HepG2 (cell line): ENCODE results near the gene WASF1. TPM values are rescaled to one million over a fixed set of nuclear protein-coding genes. Genes with fewer than 3 reads are reported as not detected.
A peak's percentile ranks its signal among the peaks of the same experiment; 100 is the strongest.

ENCODE experiments used
- ATAC-seq: fragments of 200-7000 bp; cut with Tn5 transposase; 3 replicates; pipeline ENCODE4 v1.9.1; 2020; ENCODE audit warnings: mild to moderate bottlenecking, moderate library complexity
- BruUV-seq: library from RNA; stranded (reverse); fragments of 400-500 nt; replicated peaks from 2 replicates; lab custom pipeline; 2021; lab: Mats Ljungman, UMichigan
- CTCF ChIA-PET: fragments of 300-600 bp; formaldehyde crosslinking; extraction: SDS; loops from one replicate; lab custom pipeline; 2021; ENCODE audit warnings: low total read pairs, inconsistent platforms, low intra/inter-chr PET ratio; lab: Yijun Ruan, JAX
- POLR2A ChIA-PET: fragments of 350-600 bp; sonication (Branson Sonifier 250); formaldehyde crosslinking; loops from one replicate; lab custom pipeline; 2020; ENCODE audit warnings: antibody characterized with exemption, inconsistent platforms; lab: Yijun Ruan, JAX
- DNase-seq: peaks from one replicate; pipeline ENCODE4 v3.0.0-alpha.2; 2015; ENCODE audit warnings: low spot score
- FAIRE-seq: peaks from 3 replicates; lab custom pipeline; 2011; peaks lifted over from hg19 to GRCh38; lab: Jason Lieb, UNC
- H2AFZ ChIP-seq: one replicate; pipeline ENCODE4 v1.6.1; 2011; ENCODE audit warnings: low read length, inconsistent platforms
- H3K27ac ChIP-seq: fragments of 300-600 bp; 3 replicates; pipeline ENCODE4 v1.8.0; 2011; ENCODE audit warnings: mixed run types, mild to moderate bottlenecking, mixed read lengths, low read length, inconsistent platforms; ENCODE audit not compliant: insufficient read depth; ENCODE audit errors: extremely low read length
- H3K27me3 ChIP-seq, 2 experiments: fragments of 200-600 bp in 1 of 2; 2 replicates in 1 of 2; 3 replicates in 1 of 2; pipeline versions ENCODE4 v1.6.0 to v1.8.0; 2011; ENCODE audit warnings: low read length in 2 of 2, mild to moderate bottlenecking in 2 of 2, moderate library complexity in 2 of 2, inconsistent platforms in 1 of 2; ENCODE audit not compliant: insufficient read depth in 2 of 2, control insufficient read depth in 1 of 2
- H3K36me3 ChIP-seq, 2 experiments: fragments of 200-600 bp in 1 of 2; replicated peaks in 1 of 2; 2 replicates in 1 of 2; 3 replicates in 1 of 2; pipeline versions ENCODE4 v1.5.1 to v1.8.0; 2011; ENCODE audit warnings: low read length in 2 of 2, inconsistent platforms in 1 of 2; ENCODE audit not compliant: insufficient read depth in 2 of 2, control insufficient read depth in 1 of 2
- H3K4me1 ChIP-seq: 2 replicates; pipeline ENCODE4 v1.5.1; 2012; ENCODE audit warnings: low read length, inconsistent platforms; ENCODE audit not compliant: insufficient read depth
- H3K4me2 ChIP-seq: 2 replicates; pipeline ENCODE4 v1.6.0; 2011; ENCODE audit warnings: low read depth, low read length, inconsistent platforms
- H3K4me3 ChIP-seq, 3 experiments: fragments of 200-600 bp in 1 of 3; sonication (generic), shearing (Covaris generic) in 1 of 3; replicated peaks in 1 of 3; 2 replicates each; pipeline ENCODE4 v1.5.1; 2011 to 2016; ENCODE audit warnings: low read length in 3 of 3, inconsistent platforms in 2 of 3, low read depth in 2 of 3, mild to moderate bottlenecking in 2 of 3, control low read depth in 1 of 3, mixed read lengths in 1 of 3; ENCODE audit not compliant: insufficient read depth in 1 of 3
- H3K79me2 ChIP-seq: one replicate; pipeline ENCODE4 v1.6.1; 2011; ENCODE audit warnings: low read length, inconsistent platforms; ENCODE audit not compliant: insufficient read depth
- H3K9ac ChIP-seq: 2 replicates; pipeline ENCODE4 v1.6.0; 2011; ENCODE audit warnings: mild to moderate bottlenecking, low read depth, low read length, inconsistent platforms; ENCODE audit not compliant: insufficient read depth
- H3K9me3 ChIP-seq: 2 replicates; pipeline ENCODE4 v1.5.1; 2012; ENCODE audit warnings: mild to moderate bottlenecking, low read length
- H4K20me1 ChIP-seq: 2 replicates; pipeline ENCODE4 v1.6.0; 2011; ENCODE audit warnings: inconsistent platforms, mild to moderate bottlenecking, low read length, moderate library complexity; ENCODE audit not compliant: insufficient read depth
- JUND ChIP-seq: sonication (generic); formaldehyde crosslinking; IDR thresholded peaks from 2 replicates; pipeline ENCODE4 v1.8.0; 2022; ENCODE audit warnings: mild to moderate bottlenecking, missing genetic modification reagents
- KAT2B ChIP-seq: fragments of 150-350 bp; IDR thresholded peaks from 2 replicates; pipeline ENCODE4 v1.6.1; 2014; ENCODE audit warnings: low read depth, low read length, borderline replicate concordance
- MEIS1 ChIP-seq: sonication (generic); formaldehyde crosslinking; IDR thresholded peaks from 2 replicates; pipeline ENCODE4 v1.9.0; 2021; ENCODE audit warnings: mild to moderate bottlenecking, missing genetic modification reagents, moderate library complexity, borderline replicate concordance
- ZFP36L1 ChIP-seq: sonication (generic); formaldehyde crosslinking; IDR thresholded peaks from 2 replicates; pipeline ENCODE4 v1.8.0; 2022; ENCODE audit warnings: mild to moderate bottlenecking, missing genetic modification reagents, moderate library complexity
- ZNF431 ChIP-seq: sonication (generic); formaldehyde crosslinking; IDR thresholded peaks from 2 replicates; pipeline ENCODE4 v1.9.0; 2022; ENCODE audit warnings: missing genetic modification reagents, low read depth, mild to moderate bottlenecking, borderline replicate concordance
- WGBS: methylation state at CpG from one replicate; pipeline ENCODE4 v1.1.6; 2017; ENCODE audit warnings: low lambda C conversion rate; 5-methylcytosine and 5-hydroxymethylcytosine counted together
- in situ Hi-C: cut with HindIII; loops from 2 replicates; pipeline ENCODE4 v1.10.0; 2017; ENCODE audit warnings: low pct_unique_long_range_greater_than_20kb; ENCODE audit not compliant: extremely low pct_ligation_motif_present
- intact Hi-C: fragments of 100-400 bp; cut with micrococcal nuclease; formaldehyde crosslinking; loops from one replicate; pipeline ENCODE4 v1.10.0; 2022; ENCODE audit not compliant: unreplicated experiment
- polyA plus RNA-seq, 8 experiments: library from polyadenylated mRNA; depleted of rRNA in 3 of 8; stranded (reverse) in 7 of 8; unstranded in 1 of 8; fragments of >200 nt; fragmentation: Illumina TruSeq in 4 of 8; extraction: Trizol in 4 of 8; gene quantifications; 2 replicates each; pipeline versions ENCODE4 v1.2.1 to v1.2.3, GENCODE V29; 2011 to 2016; ENCODE audit warnings: low read depth in 4 of 8, missing spikeins in 1 of 8, mixed read lengths in 1 of 8; ENCODE audit not compliant: insufficient read depth in 1 of 8
- total RNA-seq, 5 experiments: library from RNA; depleted of rRNA; stranded (reverse); fragments of >200 nt; fragmentation: Illumina TruSeq; extraction: Trizol; gene quantifications; 2 replicates each; pipeline ENCODE4 v1.2.3, GENCODE V29; 2016; ENCODE audit warnings: low read depth in 1 of 5
- TF ChIP-seq, protein P1 (sequence below): sonication (generic); formaldehyde crosslinking; IDR thresholded peaks from 2 replicates; pipeline ENCODE4 v1.4.0; 2020; ENCODE audit warnings: missing genetic modification reagents, borderline replicate concordance

WASF1 gene
- total and polyA plus RNA-seq, 2 of the 13 experiments (the other 11 are each of a cell fraction or from before 2014, with no cell fraction given) = 8.5 to 17.3 TPM

DNA sequence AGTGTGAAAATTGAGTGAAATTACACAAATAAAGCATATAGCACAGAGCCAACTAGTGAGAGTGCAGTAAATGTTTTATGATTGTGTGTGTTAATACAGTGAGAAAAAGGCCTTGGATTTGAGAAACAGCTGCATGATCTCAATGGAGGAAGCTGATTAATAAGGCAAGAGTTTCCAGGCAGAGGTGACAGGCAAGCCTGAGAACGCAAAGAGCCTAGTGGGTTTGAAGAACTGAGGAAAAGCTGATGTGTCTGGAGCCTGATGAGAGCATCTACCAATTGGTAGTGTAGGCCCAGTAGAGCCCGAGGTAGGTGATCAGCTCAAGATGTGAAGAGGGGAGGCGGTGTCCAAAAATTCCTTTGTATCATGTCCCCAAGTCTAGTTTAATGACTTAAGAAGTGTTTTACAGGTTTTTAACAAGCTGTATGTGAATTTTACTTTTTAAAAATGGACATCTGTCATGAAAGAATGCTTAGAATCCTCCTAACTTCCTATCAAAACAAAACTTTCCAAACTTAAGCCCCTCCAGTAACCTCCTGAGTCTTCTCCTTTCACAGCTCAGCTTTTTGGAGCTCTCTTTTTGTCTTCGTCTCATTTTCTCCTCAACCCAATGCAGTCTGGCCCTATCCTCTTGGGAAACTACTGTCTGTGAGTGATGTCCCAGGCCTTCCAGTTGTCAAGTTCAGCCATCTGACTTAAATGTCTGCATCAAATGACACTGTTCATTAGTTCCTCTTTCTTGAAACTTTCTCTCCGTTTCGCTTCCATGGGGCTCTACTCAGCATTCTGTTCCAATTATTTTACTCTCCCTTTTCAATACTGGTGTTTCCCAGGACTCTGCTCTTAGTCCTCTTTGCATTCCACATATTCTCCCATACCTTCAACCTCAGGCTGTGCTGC is 1.9 kb upstream of the WASF1 start:
- WGBS = 47% methylated on average over 6 of the region's 6 CpGs
- no peak overlapping the region for H2AFZ ChIP-seq
- TF ChIP-seq KAT2B = no peak
- TF ChIP-seq, protein P1, sequence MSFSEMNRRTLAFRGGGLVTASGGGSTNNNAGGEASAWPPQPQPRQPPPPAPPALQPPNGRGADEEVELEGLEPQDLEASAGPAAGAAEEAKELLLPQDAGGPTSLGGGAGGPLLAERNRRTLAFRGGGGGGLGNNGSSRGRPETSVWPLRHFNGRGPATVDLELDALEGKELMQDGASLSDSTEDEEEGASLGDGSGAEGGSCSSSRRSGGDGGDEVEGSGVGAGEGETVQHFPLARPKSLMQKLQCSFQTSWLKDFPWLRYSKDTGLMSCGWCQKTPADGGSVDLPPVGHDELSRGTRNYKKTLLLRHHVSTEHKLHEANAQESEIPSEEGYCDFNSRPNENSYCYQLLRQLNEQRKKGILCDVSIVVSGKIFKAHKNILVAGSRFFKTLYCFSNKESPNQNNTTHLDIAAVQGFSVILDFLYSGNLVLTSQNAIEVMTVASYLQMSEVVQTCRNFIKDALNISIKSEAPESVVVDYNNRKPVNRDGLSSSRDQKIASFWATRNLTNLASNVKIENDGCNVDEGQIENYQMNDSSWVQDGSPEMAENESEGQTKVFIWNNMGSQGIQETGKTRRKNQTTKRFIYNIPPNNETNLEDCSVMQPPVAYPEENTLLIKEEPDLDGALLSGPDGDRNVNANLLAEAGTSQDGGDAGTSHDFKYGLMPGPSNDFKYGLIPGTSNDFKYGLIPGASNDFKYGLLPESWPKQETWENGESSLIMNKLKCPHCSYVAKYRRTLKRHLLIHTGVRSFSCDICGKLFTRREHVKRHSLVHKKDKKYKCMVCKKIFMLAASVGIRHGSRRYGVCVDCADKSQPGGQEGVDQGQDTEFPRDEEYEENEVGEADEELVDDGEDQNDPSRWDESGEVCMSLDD (CRISPR knock-in tag) = no peak
- TF ChIP-seq ZNF431 = no peak
- TF ChIP-seq MEIS1 (CRISPR knock-in tag) = no peak
- no peak for TF ChIP-seq JUND (CRISPR knock-in tag)
- TF ChIP-seq ZFP36L1 = no peak
- BruUV-seq = no TSS peak
- no peak for FAIRE-seq
- H3K9ac ChIP-seq = peak overlapping the region; percentile 91
- no peak for ATAC-seq
- peak overlapping the region; percentile 87 for H3K4me2 ChIP-seq
- peaks cover 81% of the 10 kb centered on the region for H3K79me2 ChIP-seq
- peak overlapping the region; percentile 70 to 95 (median 94) for H3K4me3 ChIP-seq
- H3K9me3 ChIP-seq = no peaks in the 10 kb centered on the region
- in situ Hi-C loops = no loop called here
- H3K36me3 ChIP-seq = no peaks in the 10 kb centered on the region; a peak in 1 of 5 replicates
- CTCF ChIA-PET = no interaction called here
- H3K27ac ChIP-seq = peak overlapping the region; percentile 80
- POLR2A ChIA-PET = no interaction called here
- intact Hi-C loops = no loop called here
- DNase-seq = no peak
- H3K4me1 ChIP-seq = peaks cover 44% of the 10 kb centered on the region
- peaks cover 0 to 3% of the 10 kb centered on the region in 2 experiments; a peak in 1 of 5 replicates for H3K27me3 ChIP-seq
- no peaks in the 10 kb centered on the region; the same call in 1 of the 2 replicates for H4K20me1 ChIP-seq
